NB4 (cell line): ENCODE data around the gene CEP192.
A peak's percentile ranks its signal among the peaks of the same experiment; 100 is the strongest.

Experiments
- DNase-seq: peaks from one replicate; pipeline ENCODE4 v3.0.0; 2010; ENCODE audit warnings: low read depth
- H3K4me3 ChIP-seq: one replicate; pipeline ENCODE4 v1.5.1; 2011; ENCODE audit warnings: mild to moderate bottlenecking, low read depth, low read length, moderate library complexity
- CTCF ChIP-seq: IDR thresholded peaks from one replicate; pipeline ENCODE4 v1.5.1; 2012; ENCODE audit warnings: low read depth, low read length
- MAX ChIP-seq: IDR thresholded peaks from 2 replicates; pipeline ENCODE4 v1.6.1; 2011; ENCODE audit warnings: low read depth, low read length
- MYC ChIP-seq: IDR thresholded peaks from 2 replicates; pipeline ENCODE4 v1.6.1; 2011; ENCODE audit warnings: low read depth, low read length
- POLR2A ChIP-seq: IDR thresholded peaks from 2 replicates; pipeline ENCODE4 v1.6.1; 2011; ENCODE audit warnings: mild to moderate bottlenecking; ENCODE audit not compliant: insufficient read length; ENCODE audit errors: extremely low read depth

Gene CEP192

DNA sequence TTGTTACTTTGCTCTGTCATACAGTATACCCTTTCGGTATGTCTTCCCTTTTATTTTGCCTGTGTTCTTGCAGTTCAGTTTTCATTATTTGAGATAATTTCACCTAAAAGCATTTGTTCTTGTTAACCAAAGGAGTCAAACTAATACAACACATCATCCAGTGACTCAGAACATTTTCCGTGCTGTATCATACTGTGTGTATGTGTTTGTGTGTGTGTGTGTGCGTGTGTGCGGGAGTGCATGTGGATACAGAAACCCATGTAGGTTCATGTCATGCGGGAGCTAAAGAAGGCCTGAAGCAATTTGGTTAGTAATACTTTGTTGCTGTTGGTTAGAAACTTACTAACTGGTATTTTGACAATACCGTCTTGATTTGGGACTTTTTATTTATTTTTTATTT, 60.0 kb downstream of the CEP192 start:
- H3K4me3 ChIP-seq = no peak overlapping the region
- TF ChIP-seq MAX (no peak), CTCF (no peak), MYC (no peak), POLR2A (no peak)
- no peak for DNase-seq

GRCh38 chr18:13051950-13052349, 60.8 kb downstream of the CEP192 start:
- peak; percentile 86 for DNase-seq
- TF ChIP-seq CTCF (no peak), MYC (no peak), MAX (no peak), POLR2A (no peak)
- H3K4me3 ChIP-seq = no peak overlapping the region

DNA sequence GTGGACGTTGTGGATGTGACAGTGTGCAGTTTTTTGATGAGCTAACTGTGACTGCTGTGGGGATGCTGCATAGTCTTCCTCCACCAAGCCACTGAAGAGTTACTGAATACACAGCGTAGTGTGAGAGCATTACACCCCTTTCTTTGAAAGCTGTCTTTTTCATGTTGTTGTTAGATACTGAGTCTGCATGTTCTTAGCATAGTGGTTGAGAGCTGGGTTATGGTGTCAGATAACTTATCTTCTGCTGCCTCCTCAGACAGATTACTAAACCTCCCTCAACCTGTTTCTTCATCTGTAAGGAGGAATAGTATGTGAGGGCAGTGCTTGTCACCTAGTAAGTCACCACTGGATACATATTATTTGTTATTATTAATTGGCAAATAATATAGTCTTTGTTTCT, 63.2 kb downstream of the CEP192 start:
- TF ChIP-seq MYC (no peak), CTCF (no peak), POLR2A (no peak), MAX (no peak)

DNA sequence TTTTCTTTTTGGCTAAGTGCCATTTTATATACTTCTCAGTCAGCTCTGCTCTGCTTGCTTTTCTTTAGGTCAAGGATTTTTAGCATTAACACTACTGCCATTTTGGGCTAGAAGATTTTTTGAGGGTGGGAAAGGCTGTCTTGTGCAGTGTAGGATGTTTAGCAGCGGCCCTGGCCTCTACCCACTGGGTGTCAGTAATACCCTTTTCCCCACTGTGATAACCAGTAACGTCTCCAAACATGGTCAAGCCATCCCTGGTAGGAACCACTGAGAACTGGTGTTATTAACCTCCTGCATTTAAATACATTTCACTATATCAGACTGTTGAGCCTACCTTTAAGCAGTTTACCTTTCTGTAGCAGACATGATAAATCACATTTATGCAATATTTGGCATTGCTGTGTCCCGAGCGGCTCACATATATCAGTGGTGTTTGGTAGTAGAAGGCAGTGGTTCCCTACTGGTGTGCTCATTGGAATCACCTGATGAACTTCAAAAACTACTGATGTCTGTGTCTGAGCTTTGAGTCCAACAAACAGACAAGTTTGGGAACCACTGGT, 70.5 kb downstream of the CEP192 start:
- TF ChIP-seq MAX (no peak), POLR2A (no peak), CTCF (no peak), MYC (no peak)

More for the DNA sequence above, 63.2 kb downstream of the CEP192 start:
- DNase-seq = no peak
- H3K4me3 ChIP-seq = no peak overlapping the region

GRCh38 chr18:13067124-13067523, 76.0 kb downstream of the CEP192 start:
- TF ChIP-seq POLR2A (no peak), CTCF (no peak), MYC (no peak), MAX (no peak)
- no peak for DNase-seq

More for the DNA sequence above, 70.5 kb downstream of the CEP192 start:
- no peak overlapping the region for H3K4me3 ChIP-seq
- no peak for DNase-seq

GRCh38 chr18:13067966-13068365, 76.8 kb downstream of the CEP192 start:
- TF ChIP-seq MAX (no peak), MYC (no peak), POLR2A (no peak), CTCF (no peak)
- H3K4me3 ChIP-seq = no peak overlapping the region
- no peak for DNase-seq

More at GRCh38 chr18:13067124-13067523, 76.0 kb downstream of the CEP192 start:
- no peak overlapping the region for H3K4me3 ChIP-seq
